HG02610 (cell line): ENCODE data around the gene ANLN.
"Not testable (repeated sequence)": the region's sequence is repeated elsewhere in the genome, so short reads cannot be mapped to it uniquely, and the experiment has no call there.

Experiments used
- ATAC-seq: cut with Tn5 transposase; IDR thresholded peaks from one replicate; pipeline ENCODE4 v1.9.1; 2021; ENCODE audit warnings: mild to moderate bottlenecking, moderate library complexity; ENCODE audit not compliant: unreplicated experiment

Gene ANLN

GRCh38 chr7:36497176-36497575 is 107.5 kb downstream of the ANLN start:
- not testable (repeated sequence) for ATAC-seq

GRCh38 chr7:36497775-36498174 is 108.1 kb downstream of the ANLN start:
- ATAC-seq = no peak
